ENCODE data around the gene ZNF652.
"Not testable (repeated sequence)": the region's sequence is repeated elsewhere in the genome, so short reads cannot be mapped to it uniquely, and the experiment has no call there.

The ZNF652 gene

DNA sequence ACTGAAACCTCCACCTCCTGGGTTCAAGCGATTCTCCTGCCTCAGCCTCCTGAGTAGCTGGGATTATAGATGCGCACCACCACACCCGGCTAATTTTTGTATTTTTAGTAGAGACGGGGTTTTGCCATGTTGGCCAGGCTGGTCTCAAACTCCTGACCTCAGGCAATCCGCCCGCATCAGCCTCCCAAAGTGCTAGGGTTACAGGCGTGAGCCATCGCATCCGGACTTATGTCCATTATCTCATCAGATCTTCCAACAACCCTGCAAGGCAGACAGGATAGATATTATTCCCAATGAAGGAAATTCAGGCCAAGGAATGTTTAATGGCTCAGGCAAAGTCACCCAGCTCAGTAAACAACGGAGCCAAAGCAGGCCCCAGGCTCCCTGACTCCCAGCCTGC, 3.1 kb upstream of the ZNF652 start:
- not testable (repeated sequence) for H3K9me3 ChIP-seq (replicated peaks; ENCODE audit: low read length)

DNA sequence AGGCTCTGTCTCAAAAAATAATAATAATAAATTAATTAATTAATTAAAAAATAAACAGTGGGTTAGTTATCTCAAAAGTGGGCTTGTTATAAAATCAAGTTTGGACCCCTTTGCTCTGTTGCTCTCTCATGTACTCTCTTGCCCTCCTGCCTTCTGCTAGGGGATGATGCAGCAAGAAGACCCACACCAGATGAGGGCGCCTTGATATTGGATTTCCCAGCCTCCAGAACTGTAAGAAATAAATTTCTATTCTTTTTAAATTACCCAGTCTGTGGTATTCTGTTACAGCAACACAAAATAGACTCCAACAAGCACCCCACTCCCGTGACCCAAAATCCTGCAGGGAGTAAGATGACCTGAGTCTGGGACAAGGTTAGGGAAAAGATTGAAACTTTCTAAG, 2.1 kb upstream of the ZNF652 start:
- H3K4me1 ChIP-seq (ENCODE audit: control insufficient read depth, insufficient read depth, low read length) = peaks cover 23% of the 10 kb centered on the region
- H3K27me3 ChIP-seq (ENCODE audit: control insufficient read depth, insufficient read depth, low read length) = no peaks in the 10 kb centered on the region
- no peak overlapping the region for H3K9ac ChIP-seq (ENCODE audit: low read depth, low read length)

More for the DNA sequence above, 3.1 kb upstream of the ZNF652 start:
- not testable (repeated sequence) for H3K36me3 ChIP-seq (ENCODE audit: insufficient read depth, low read length); H3K4me2 ChIP-seq (ENCODE audit: low read length); H3K4me3 ChIP-seq (ENCODE audit: low read length); H3K9ac ChIP-seq (ENCODE audit: low read depth, low read length); H3K27me3 ChIP-seq (ENCODE audit: control insufficient read depth, insufficient read depth, low read length)
- H3K4me1 ChIP-seq (ENCODE audit: control insufficient read depth, insufficient read depth, low read length) = peaks cover 13% of the 10 kb centered on the region

DNA sequence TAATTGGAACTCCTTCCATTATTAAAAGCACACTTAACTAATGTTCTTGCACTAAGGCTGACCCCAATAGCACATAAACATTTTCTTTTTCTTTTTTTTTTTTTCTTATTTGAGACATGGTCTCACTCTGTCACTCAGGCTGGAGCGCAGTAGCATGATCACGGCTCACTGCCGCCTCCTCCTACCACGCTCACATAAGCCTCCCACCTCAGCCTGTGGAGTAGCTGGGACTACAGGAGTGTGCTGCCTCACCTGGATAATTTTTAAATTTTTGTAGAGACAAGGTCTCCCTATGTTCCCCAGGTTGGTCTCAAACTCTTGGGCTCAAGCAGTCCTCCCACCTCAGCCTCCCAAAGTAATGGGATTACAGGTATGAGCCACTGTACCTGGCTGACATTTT, 1.2 kb upstream of the ZNF652 start:
- Histone ChIP-seq H3K9me3 (replicated peaks; ENCODE audit: low read length) (no peaks in the 10 kb centered on the region), H3K27me3 (ENCODE audit: control insufficient read depth, insufficient read depth, low read length) (no peaks in the 10 kb centered on the region), H3K36me3 (ENCODE audit: insufficient read depth, low read length) (no peaks in the 10 kb centered on the region), H3K4me1 (ENCODE audit: control insufficient read depth, insufficient read depth, low read length) (peaks cover 31% of the 10 kb centered on the region), H3K9ac (ENCODE audit: low read depth, low read length) (no peak overlapping the region), H3K4me2 (ENCODE audit: low read length) (no peak overlapping the region), H3K4me3 (ENCODE audit: low read length) (no peak overlapping the region)

More for the DNA sequence above, 2.1 kb upstream of the ZNF652 start:
- Histone ChIP-seq H3K9me3 (replicated peaks; ENCODE audit: low read length) (no peaks in the 10 kb centered on the region), H3K4me2 (ENCODE audit: low read length) (no peak overlapping the region), H3K4me3 (ENCODE audit: low read length) (no peak overlapping the region), H3K36me3 (ENCODE audit: insufficient read depth, low read length) (no peaks in the 10 kb centered on the region)

DNA sequence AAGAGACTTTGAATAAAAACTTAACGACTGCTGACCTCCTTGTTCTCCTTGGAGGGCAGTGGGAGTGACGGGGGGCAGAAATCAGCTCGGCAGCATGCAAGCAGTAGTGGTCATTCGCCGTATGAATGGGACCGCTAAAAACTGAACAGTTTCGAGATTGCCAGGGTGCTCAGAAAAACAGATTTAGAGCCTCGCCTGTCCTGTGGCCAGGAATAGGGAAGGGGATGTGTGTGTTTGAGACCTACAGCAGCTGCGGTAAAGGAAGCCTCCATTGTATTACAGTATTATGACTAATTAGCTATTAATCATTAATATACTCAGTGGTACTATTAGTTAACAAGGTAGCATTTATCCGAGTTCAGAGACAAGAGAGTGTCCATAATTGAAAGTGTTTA, 670 bp upstream of the ZNF652 start:
- peaks cover 31% of the 10 kb centered on the region for H3K4me1 ChIP-seq (ENCODE audit: control insufficient read depth, insufficient read depth, low read length)
- no peaks in the 10 kb centered on the region for H3K27me3 ChIP-seq (ENCODE audit: control insufficient read depth, insufficient read depth, low read length)

DNA sequence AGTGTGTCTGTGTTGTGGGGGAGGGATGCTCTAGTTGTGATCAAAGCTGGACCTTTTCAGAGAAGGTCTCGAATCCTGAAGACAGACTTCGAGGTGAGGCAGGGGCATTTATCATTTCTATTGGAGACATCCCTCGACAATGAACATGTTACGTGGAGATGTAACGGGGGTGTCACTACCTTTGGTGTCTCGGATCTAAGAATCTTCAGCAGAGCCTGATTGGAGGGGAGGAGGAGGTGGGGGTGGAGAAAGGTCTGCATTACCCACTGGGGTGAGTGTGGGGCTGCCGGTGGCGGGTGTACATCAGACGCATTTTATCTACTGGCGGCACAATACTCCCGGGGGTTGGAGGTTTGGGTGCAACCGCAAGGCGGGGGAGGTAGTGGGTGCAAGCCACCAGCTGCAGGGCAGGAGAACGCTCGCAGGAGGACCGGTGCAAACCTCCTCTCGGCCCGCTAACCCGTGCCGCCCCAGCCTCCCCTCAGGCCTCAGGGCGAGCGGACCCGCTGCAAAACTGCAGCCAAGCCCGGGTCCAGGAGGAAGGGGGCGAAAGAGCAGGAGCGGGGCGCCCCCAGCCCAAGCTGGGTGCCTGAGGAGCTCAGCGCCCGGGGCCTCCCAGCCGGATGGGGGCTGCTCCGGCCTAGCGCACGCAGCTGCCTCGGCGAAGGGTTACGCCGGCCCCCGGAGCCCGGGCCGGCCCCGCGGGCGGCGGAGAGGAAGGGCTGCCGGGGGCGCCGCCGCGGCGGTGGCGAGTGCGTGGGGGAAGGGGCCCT, 735 bp downstream of the ZNF652 start:
- no peaks in the 10 kb centered on the region for H3K27me3 ChIP-seq (ENCODE audit: control insufficient read depth, insufficient read depth, low read length)
- H3K36me3 ChIP-seq (ENCODE audit: insufficient read depth, low read length) = no peaks in the 10 kb centered on the region
- peak overlapping the region; percentile 93 for H3K4me3 ChIP-seq (ENCODE audit: low read length)
- H3K9me3 ChIP-seq (replicated peaks; ENCODE audit: low read length) = no peaks in the 10 kb centered on the region
- peak overlapping the region; percentile 95 for H3K4me2 ChIP-seq (ENCODE audit: low read length)
- H3K4me1 ChIP-seq (ENCODE audit: control insufficient read depth, insufficient read depth, low read length) = peaks cover 31% of the 10 kb centered on the region
- peak overlapping the region; percentile 95 for H3K9ac ChIP-seq (ENCODE audit: low read depth, low read length)

More for the DNA sequence above, 670 bp upstream of the ZNF652 start:
- no peaks in the 10 kb centered on the region for H3K36me3 ChIP-seq (ENCODE audit: insufficient read depth, low read length)
- peak overlapping the region; percentile 93 for H3K4me3 ChIP-seq (ENCODE audit: low read length)
- H3K9me3 ChIP-seq (replicated peaks; ENCODE audit: low read length) = no peaks in the 10 kb centered on the region
- H3K4me2 ChIP-seq (ENCODE audit: low read length) = peak overlapping the region; percentile 95
- peak overlapping the region; percentile 95 for H3K9ac ChIP-seq (ENCODE audit: low read depth, low read length)

DNA sequence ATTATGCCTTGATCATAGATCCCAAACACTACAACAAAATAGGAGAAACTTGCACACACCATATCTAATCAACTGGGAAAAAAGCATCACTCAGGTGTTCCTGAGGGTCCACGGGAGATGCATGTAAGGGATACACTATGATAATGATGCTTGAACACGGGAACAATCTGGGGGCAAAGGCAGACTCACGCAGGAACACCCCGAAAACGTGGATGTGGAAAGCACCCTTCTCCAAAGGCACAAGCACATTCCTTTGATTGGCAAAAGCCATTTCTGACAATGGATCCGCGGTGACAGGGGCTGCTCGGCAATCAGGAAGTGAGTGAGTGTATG, 1.3 kb downstream of the ZNF652 start:
- Histone ChIP-seq H3K4me3 (ENCODE audit: low read length) (peak overlapping the region; percentile 93), H3K4me2 (ENCODE audit: low read length) (peak overlapping the region; percentile 95), H3K9ac (ENCODE audit: low read depth, low read length) (peak overlapping the region; percentile 95), H3K36me3 (ENCODE audit: insufficient read depth, low read length) (no peaks in the 10 kb centered on the region), H3K27me3 (ENCODE audit: control insufficient read depth, insufficient read depth, low read length) (no peaks in the 10 kb centered on the region), H3K9me3 (replicated peaks; ENCODE audit: low read length) (no peaks in the 10 kb centered on the region), H3K4me1 (ENCODE audit: control insufficient read depth, insufficient read depth, low read length) (peaks cover 31% of the 10 kb centered on the region)

DNA sequence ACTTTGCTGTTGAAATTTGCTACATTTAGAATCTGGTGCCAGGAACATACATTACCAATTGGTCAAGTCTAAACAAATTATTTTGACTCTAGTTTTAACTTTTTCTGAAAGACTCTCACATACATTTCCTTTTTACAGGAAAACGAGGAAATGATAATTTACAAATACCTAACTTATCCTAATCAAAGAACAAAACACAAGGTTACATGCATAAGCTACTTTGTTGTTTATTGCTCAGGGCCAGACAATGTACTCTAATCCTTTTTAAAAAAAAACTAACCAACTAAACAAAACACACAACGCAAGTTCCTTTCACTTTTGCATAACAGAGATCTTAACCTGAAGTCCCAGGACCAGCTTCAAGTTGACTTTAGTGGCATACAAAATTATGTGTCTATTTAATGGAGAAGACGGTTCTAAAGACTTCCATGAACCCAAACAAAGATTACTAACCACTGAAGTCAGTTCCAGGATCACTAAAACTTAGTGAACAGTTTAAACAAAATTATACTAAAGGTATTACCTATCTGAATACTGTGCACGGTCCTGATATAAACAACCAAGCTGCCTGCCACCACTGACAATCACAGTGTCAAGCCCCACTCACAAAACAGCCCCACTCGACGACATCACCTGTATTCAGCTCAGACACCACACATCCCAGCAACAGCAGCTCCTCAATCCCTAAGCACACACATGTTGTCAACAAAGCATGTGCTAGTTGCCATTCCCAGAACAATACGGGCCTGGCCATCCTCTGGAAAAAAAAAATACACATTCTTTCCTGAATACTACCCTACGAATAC, 1.9 kb downstream of the ZNF652 start:
- H3K36me3 ChIP-seq (ENCODE audit: insufficient read depth, low read length) = no peaks in the 10 kb centered on the region
- no peaks in the 10 kb centered on the region for H3K27me3 ChIP-seq (ENCODE audit: control insufficient read depth, insufficient read depth, low read length)
- no peaks in the 10 kb centered on the region for H3K9me3 ChIP-seq (replicated peaks; ENCODE audit: low read length)
- peak overlapping the region; percentile 93 for H3K4me3 ChIP-seq (ENCODE audit: low read length)
- H3K9ac ChIP-seq (ENCODE audit: low read depth, low read length) = peak overlapping the region; percentile 95
- peak overlapping the region; percentile 95 for H3K4me2 ChIP-seq (ENCODE audit: low read length)
- peaks cover 31% of the 10 kb centered on the region for H3K4me1 ChIP-seq (ENCODE audit: control insufficient read depth, insufficient read depth, low read length)

DNA sequence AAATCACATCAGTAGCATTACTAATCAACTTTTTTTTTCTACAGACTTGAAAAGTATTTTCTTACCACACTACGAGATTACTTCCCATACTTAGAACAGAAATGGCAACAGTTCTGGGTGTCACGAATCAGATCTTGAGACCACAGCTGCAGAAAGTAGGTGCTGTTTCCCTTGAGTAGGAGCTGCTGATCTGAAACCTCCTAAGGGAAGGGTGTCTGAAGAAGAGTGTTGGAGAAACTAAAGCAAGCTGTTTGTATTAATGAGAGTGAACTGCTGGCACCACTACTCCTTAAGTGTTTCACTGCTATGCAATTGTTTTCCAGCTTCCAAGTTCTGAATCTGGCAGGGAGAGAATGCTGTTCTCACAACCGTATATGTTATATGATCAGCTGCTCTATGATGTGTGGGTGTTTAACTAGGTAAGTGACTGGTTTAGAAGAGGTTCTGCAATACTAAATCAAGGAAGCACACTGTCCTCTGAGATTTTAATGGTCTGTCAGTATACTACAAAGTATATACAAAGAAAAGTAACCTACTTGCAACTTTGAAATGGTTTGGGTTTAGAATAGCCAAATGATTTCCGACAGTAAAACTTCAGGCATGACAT, 3.3 kb downstream of the ZNF652 start:
- Histone ChIP-seq H3K4me2 (ENCODE audit: low read length) (peak overlapping the region; percentile 62), H3K9ac (ENCODE audit: low read depth, low read length) (peak overlapping the region; percentile 5), H3K9me3 (replicated peaks; ENCODE audit: low read length) (no peaks in the 10 kb centered on the region), H3K36me3 (ENCODE audit: insufficient read depth, low read length) (no peaks in the 10 kb centered on the region), H3K4me3 (ENCODE audit: low read length) (peak overlapping the region; percentile 28), H3K27me3 (ENCODE audit: control insufficient read depth, insufficient read depth, low read length) (no peaks in the 10 kb centered on the region), H3K4me1 (ENCODE audit: control insufficient read depth, insufficient read depth, low read length) (peaks cover 31% of the 10 kb centered on the region)

DNA sequence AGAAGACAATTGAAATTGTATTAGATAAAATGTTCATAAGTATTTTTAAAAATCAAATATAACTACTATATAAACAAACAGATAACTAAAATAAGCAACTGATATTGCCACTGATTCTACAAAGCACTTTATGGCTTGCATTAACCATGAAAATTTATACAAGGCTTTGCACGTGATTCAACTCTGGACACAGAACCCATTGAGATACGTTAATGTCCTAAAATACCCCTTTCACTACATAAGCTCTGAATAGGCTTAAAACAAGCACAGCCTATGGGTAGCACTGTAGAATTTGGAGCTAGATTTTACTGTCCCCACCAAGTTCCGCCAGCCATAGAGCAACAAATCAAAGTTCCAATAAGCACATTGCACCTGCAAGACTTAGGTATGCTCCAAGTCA, 4.5 kb downstream of the ZNF652 start:
- no peaks in the 10 kb centered on the region for H3K36me3 ChIP-seq (ENCODE audit: insufficient read depth, low read length)
- no peak overlapping the region for H3K9ac ChIP-seq (ENCODE audit: low read depth, low read length)
- no peak overlapping the region for H3K4me3 ChIP-seq (ENCODE audit: low read length)

DNA sequence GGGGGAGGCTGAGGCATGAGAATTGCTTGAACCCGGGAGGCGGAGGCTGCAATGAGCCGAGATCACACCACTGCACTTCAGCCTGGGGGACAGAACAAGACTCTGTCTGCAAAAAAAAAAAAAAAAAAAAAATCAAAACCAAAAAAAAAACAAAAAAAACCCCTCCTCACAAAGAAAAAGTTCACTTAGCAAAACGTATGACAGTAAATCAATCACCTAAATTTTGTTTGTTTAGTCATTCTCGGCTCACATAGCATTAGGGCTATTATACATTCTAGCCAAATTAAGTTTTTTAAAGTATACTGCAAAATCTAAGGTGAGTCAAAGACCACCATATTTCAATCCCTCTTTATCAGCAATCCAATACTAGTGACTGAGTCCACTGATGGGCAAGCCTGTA, 5.7 kb downstream of the ZNF652 start:
- Histone ChIP-seq H3K9me3 (replicated peaks; ENCODE audit: low read length) (no peaks in the 10 kb centered on the region), H3K4me1 (ENCODE audit: control insufficient read depth, insufficient read depth, low read length) (peaks cover 32% of the 10 kb centered on the region), H3K4me3 (ENCODE audit: low read length) (no peak overlapping the region), H3K36me3 (ENCODE audit: insufficient read depth, low read length) (no peaks in the 10 kb centered on the region), H3K9ac (ENCODE audit: low read depth, low read length) (no peak overlapping the region), H3K27me3 (ENCODE audit: control insufficient read depth, insufficient read depth, low read length) (no peaks in the 10 kb centered on the region), H3K4me2 (ENCODE audit: low read length) (no peak overlapping the region)

More for the DNA sequence above, 4.5 kb downstream of the ZNF652 start:
- no peaks in the 10 kb centered on the region for H3K9me3 ChIP-seq (replicated peaks; ENCODE audit: low read length)
- H3K4me2 ChIP-seq (ENCODE audit: low read length) = no peak overlapping the region
- peaks cover 35% of the 10 kb centered on the region for H3K4me1 ChIP-seq (ENCODE audit: control insufficient read depth, insufficient read depth, low read length)
- H3K27me3 ChIP-seq (ENCODE audit: control insufficient read depth, insufficient read depth, low read length) = no peaks in the 10 kb centered on the region

DNA sequence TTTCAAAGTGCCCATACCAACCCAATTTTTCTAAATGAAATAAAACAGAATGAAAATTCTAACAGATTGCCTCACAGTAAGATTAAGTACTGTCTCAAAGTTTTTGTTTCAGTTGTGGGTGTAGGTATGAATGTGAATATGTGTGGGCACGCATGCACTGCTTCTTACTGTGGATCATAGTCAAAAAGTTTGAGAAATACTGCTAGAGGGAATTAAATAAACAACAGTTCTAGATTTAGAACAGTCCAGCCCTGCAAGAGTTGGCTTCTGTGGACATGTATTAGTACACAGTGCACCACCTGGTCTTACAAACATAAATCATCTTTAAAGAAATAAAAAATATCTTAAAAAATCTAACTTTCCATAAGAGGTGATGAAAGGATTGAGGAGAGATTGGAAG, 8.4 kb downstream of the ZNF652 start:
- Histone ChIP-seq H3K4me1 (ENCODE audit: control insufficient read depth, insufficient read depth, low read length) (peaks cover 8% of the 10 kb centered on the region), H3K9ac (ENCODE audit: low read depth, low read length) (no peak overlapping the region), H3K4me2 (ENCODE audit: low read length) (no peak overlapping the region), H3K36me3 (ENCODE audit: insufficient read depth, low read length) (no peaks in the 10 kb centered on the region), H3K9me3 (replicated peaks; ENCODE audit: low read length) (no peaks in the 10 kb centered on the region), H3K27me3 (ENCODE audit: control insufficient read depth, insufficient read depth, low read length) (no peaks in the 10 kb centered on the region), H3K4me3 (ENCODE audit: low read length) (no peak overlapping the region)
